ENCODE measurements around the gene ARPC1A. TPM values are rescaled to one million over a fixed set of nuclear protein-coding genes. Genes with fewer than 3 reads are reported as not detected.
"Not testable (repeated sequence)": the region's sequence is repeated elsewhere in the genome, so short reads cannot be mapped to it uniquely, and the experiment has no call there.

The ARPC1A gene
- total RNA-seq, 8 experiments from 2014 or later, result 82.9 to 171 (median 106) TPM

DNA sequence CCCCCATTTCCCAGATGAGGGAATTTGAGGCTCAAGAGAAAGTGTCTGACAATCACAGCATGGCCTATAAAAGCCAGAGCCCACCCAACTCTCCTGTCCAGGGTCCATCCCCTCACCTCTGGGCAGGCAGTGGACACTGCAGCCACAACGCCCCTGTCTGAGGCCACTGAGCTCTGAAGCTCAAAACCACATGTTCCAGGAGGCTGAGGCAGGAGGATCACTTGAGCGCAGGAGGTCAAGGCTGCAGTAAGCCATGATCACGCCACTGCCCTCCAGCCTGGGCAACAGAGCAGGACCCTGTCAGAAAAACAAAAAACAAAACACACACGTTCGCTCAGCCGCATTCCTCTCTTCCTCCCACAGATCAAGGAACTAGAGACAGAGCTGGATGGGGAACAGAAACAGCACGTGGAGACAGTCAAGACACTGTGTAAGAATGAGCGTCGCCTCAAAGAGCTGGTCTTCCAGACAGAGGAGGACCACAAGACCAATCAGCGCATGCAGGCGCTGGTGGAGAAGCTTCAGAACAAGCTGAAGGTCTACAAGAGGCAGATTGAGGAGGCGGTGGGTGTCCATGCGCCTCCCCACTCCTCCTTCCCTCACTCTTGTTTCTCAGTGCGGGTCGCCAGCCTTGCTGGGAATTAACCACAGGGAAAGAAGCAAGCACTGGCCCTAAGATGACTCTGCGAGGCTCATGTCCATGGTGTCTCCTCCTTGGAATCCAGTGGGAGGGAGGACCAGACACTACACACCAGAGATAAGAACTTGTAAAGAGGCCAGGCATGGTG is 20.0 kb upstream of the ARPC1A start:
- in situ Hi-C loops (cut with MboI; ENCODE audit: low pct_unique_long_range_greater_than_20kb in 2 of 9, low sequenced_read_pairs in 9 of 9, unreplicated experiment in 9 of 9), result loop anchor here in 4 of 9 experiments (25.0 kb wide), 1 partner anchor 268 kb away; no protein-coding TSS in a partner anchor
- WGBS, 10 experiments, result 79 to 92% (median 84%) methylated on average over 2 to 8 of the region's 16 CpGs; no CpG with 5 or more reads in 3 of the 10 experiments
- H3K27ac ChIP-seq, result no peak overlapping the region
- no peak overlapping the region for H3K4me3 ChIP-seq
- no peak for ATAC-seq (replicated peaks in 6 of 8)
- H3K4me1 ChIP-seq (replicated peaks in 1 of 2), result no peaks in the 10 kb centered on the region

DNA sequence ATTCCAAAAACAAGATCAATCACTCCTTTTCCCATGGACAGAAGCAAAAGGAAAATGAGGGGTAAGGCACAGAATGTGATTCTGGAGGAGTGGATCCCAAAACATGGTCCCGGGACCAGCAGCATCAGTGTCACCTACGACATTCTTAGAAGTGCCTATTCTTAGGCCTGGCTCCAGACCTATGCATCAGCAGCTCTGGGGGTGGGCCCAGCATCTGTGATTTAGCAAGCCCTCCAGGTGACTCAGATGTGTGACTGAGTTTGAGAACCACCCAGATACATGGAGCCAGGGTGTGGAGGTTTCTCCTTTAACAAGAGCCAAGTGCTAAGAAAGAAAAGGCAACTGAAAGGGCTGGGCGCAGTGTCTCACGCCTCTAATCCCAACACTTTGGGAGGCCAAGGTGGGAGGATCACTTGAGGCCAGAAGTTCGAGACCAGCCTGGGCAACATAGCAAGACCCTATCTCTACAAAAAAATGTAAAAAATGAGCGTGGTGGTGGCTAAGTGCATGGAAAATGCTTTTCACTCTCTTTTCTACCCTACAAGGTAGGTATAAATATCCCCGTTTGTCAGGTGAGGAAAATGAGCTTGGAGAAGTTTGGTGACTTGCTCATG is 17.1 kb upstream of the ARPC1A start:
- 28 to 100% (median 83%) methylated on average over 1 to 4 of the region's 7 CpGs; no CpG with 5 or more reads in 1 of the 10 experiments for WGBS, 10 experiments
- ATAC-seq (replicated peaks in 6 of 8), result peak in 1 of 8 experiments; percentile 75
- no peak overlapping the region for H3K4me3 ChIP-seq
- in situ Hi-C loops (cut with MboI; ENCODE audit: low pct_unique_long_range_greater_than_20kb in 2 of 9, low sequenced_read_pairs in 9 of 9, unreplicated experiment in 9 of 9), result loop anchor here in 4 of 9 experiments (25.0 kb wide), 1 partner anchor 271 kb away; no protein-coding TSS in a partner anchor
- H3K4me1 ChIP-seq (replicated peaks in 1 of 2), result no peaks in the 10 kb centered on the region
- H3K27ac ChIP-seq, result no peak overlapping the region

GRCh38 chr7:99309111-99309510 is 16.6 kb upstream of the ARPC1A start:
- 67 to 97% (median 94%) methylated on average over 1 to 7 of the region's 7 CpGs; no CpG with 5 or more reads in 2 of the 10 experiments for WGBS, 10 experiments
- Histone ChIP-seq H3K27ac (no peak overlapping the region), H3K4me1 (replicated peaks in 1 of 2) (no peaks in the 10 kb centered on the region), H3K4me3 (no peak overlapping the region)
- no peak for ATAC-seq (replicated peaks in 6 of 8)
- in situ Hi-C loops (cut with MboI; ENCODE audit: low pct_unique_long_range_greater_than_20kb in 2 of 9, low sequenced_read_pairs in 9 of 9, unreplicated experiment in 9 of 9), result loop anchor here in 4 of 9 experiments (25.0 kb wide), 1 partner anchor 272 kb away; no protein-coding TSS in a partner anchor

GRCh38 chr7:99310004-99310403 is 15.7 kb upstream of the ARPC1A start:
- in situ Hi-C loops (cut with MboI; ENCODE audit: low pct_unique_long_range_greater_than_20kb in 2 of 9, low sequenced_read_pairs in 9 of 9, unreplicated experiment in 9 of 9), result loop anchor here in 5 of 9 experiments (10.0 to 25.0 kb wide), 2 partner anchors 265 to 273 kb away; no protein-coding TSS in a partner anchor

GRCh38 chr7:99311702-99312101 is 14.0 kb upstream of the ARPC1A start:
- no peak overlapping the region for H3K4me3 ChIP-seq
- in situ Hi-C loops (cut with MboI; ENCODE audit: low pct_unique_long_range_greater_than_20kb in 2 of 9, low sequenced_read_pairs in 9 of 9, unreplicated experiment in 9 of 9), result loop anchor here in 5 of 9 experiments (10.0 to 25.0 kb wide), 2 partner anchors 267 to 274 kb away; no protein-coding TSS in a partner anchor
- WGBS, 10 experiments, result 50 to 100% (median 88%) methylated on average over 1 to 9 of the region's 9 CpGs; no CpG with 5 or more reads in 1 of the 10 experiments
- H3K27ac ChIP-seq, result no peak overlapping the region
- no peaks in the 10 kb centered on the region for H3K4me1 ChIP-seq (replicated peaks in 1 of 2)
- ATAC-seq (replicated peaks in 6 of 8), result no peak

More at GRCh38 chr7:99310004-99310403, 15.7 kb upstream of the ARPC1A start:
- WGBS, 10 experiments, result 56 to 100% (median 89%) methylated on average over 2 to 4 of the region's 4 CpGs; no CpG with 5 or more reads in 2 of the 10 experiments
- H3K4me1 ChIP-seq (replicated peaks in 1 of 2), result no peaks in the 10 kb centered on the region
- H3K4me3 ChIP-seq, result no peak overlapping the region
- no peak overlapping the region for H3K27ac ChIP-seq
- ATAC-seq (replicated peaks in 6 of 8), result no peak

GRCh38 chr7:99312316-99313203 is 13.1 kb upstream of the ARPC1A start:
- Histone ChIP-seq H3K27ac (no peak overlapping the region), H3K4me1 (replicated peaks in 1 of 2) (no peaks in the 10 kb centered on the region), H3K4me3 (no peak overlapping the region)
- ATAC-seq (replicated peaks in 6 of 8), result peak in 3 of 8 experiments; percentile 65 to 76 (median 69)
- in situ Hi-C loops (cut with MboI; ENCODE audit: low pct_unique_long_range_greater_than_20kb in 2 of 9, low sequenced_read_pairs in 9 of 9, unreplicated experiment in 9 of 9), result loop anchor here in 5 of 9 experiments (10.0 to 25.0 kb wide), 2 partner anchors 268 to 275 kb away; no protein-coding TSS in a partner anchor
- 0 to 100% (median 40%) methylated on average over 1 to 6 of the region's 16 CpGs; no CpG with 5 or more reads in 2 of the 10 experiments for WGBS, 10 experiments

DNA sequence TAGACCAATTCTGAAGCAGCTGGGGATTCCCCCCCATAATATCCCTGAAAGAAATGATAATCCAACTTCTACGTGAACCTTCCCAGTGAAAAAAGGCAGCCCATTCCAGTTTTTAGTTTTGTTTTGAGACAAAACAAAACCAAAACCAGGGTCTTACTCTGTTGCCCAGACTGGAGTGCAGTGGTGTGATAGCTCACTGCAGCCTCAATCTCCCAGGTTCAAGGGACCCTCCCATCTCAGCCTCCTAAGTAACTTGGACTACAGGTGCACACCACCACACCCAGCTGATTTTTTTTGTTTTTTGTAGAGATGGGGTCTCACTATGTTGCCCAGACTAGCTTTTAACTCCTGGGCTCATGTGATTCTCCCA is 12.5 kb upstream of the ARPC1A start:
- no peak for ATAC-seq (replicated peaks in 6 of 8)
- H3K4me1 ChIP-seq (replicated peaks in 1 of 2), result no peaks in the 10 kb centered on the region
- in situ Hi-C loops (cut with MboI; ENCODE audit: low pct_unique_long_range_greater_than_20kb in 2 of 9, low sequenced_read_pairs in 9 of 9, unreplicated experiment in 9 of 9), result loop anchor here in 5 of 9 experiments (10.0 to 25.0 kb wide), 2 partner anchors 268 to 276 kb away; no protein-coding TSS in a partner anchor
- no peak overlapping the region for H3K4me3 ChIP-seq
- 75 to 100% (median 80%) methylated on average over 1 of the region's 1 CpG; no CpG with 5 or more reads in 6 of the 10 experiments for WGBS, 10 experiments
- H3K27ac ChIP-seq, result no peak overlapping the region

DNA sequence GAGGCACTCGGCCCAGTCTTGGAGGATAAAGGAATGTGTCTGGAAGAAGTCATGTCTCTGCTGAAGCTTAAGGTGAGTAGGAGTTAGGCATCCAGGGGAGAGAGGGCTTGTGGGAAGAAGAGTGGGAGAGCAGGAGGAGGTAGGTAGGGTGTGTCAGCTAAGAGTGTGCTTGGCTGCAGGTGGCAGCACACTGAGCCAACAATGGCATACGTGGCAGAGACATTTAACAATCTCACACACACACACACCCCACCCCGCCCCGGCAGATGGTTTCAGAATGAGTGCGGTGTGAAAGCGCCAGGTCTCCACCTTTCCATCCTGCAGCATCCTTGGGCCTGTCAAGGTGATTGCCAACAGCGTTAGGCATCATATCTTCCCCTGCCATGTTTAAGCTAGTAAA is 11.2 kb upstream of the ARPC1A start:
- H3K4me1 ChIP-seq (replicated peaks in 1 of 2), result no peaks in the 10 kb centered on the region
- H3K4me3 ChIP-seq, result no peak overlapping the region
- ATAC-seq (replicated peaks in 6 of 8), result no peak
- 38 to 100% (median 67%) methylated on average over 1 to 6 of the region's 7 CpGs; no CpG with 5 or more reads in 5 of the 10 experiments for WGBS, 10 experiments
- no peak overlapping the region for H3K27ac ChIP-seq
- in situ Hi-C loops (cut with MboI; ENCODE audit: low pct_unique_long_range_greater_than_20kb in 2 of 9, low sequenced_read_pairs in 9 of 9, unreplicated experiment in 9 of 9), result loop anchor here in 5 of 9 experiments (10.0 to 25.0 kb wide), 2 partner anchors 270 to 277 kb away; no protein-coding TSS in a partner anchor

DNA sequence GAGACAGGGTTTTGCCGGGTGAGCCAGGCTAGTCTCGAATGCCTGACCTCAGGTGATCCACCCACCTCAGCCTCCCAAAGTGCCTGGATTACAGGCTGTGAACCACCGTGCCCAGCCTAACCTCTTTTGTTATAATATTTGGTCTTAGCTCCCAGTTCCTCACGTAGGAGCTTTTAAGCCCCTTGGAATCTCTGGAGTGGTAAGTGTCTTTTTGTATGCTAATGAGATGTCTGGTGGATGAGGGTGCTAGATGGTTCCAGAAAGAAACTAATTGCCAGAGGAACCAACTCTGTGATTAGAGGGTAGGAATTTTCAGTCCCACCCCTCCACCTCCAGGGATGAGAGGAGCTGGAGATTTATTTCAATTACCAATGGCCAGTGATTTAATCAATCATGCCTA is 5.3 kb upstream of the ARPC1A start:
- H3K27ac ChIP-seq, result no peak overlapping the region

GRCh38 chr7:99322659-99323058 is 3.0 kb upstream of the ARPC1A start:
- in situ Hi-C loops (cut with MboI; ENCODE audit: low pct_unique_long_range_greater_than_20kb in 2 of 9, low sequenced_read_pairs in 9 of 9, unreplicated experiment in 9 of 9), result loop anchor here in 4 of 9 experiments (25.0 kb wide), 1 partner anchor 285 kb away; no protein-coding TSS in a partner anchor
- H3K4me3 ChIP-seq; H3K27ac ChIP-seq; ATAC-seq (replicated peaks in 6 of 8): not testable (repeated sequence)
- WGBS, 10 experiments, result 92 to 100% (median 100%) methylated on average over 1 to 2 of the region's 6 CpGs; no CpG with 5 or more reads in 4 of the 10 experiments
- H3K4me1 ChIP-seq (replicated peaks in 1 of 2), result peaks cover 5 to 24% of the 10 kb centered on the region in 2 donors

More for the DNA sequence above, 5.3 kb upstream of the ARPC1A start:
- in situ Hi-C loops (cut with MboI; ENCODE audit: low pct_unique_long_range_greater_than_20kb in 2 of 9, low sequenced_read_pairs in 9 of 9, unreplicated experiment in 9 of 9), result loop anchor here in 4 of 9 experiments (25.0 kb wide), 1 partner anchor 283 kb away; no protein-coding TSS in a partner anchor
- Histone ChIP-seq H3K4me3 (no peak overlapping the region), H3K4me1 (replicated peaks in 1 of 2) (peaks cover 5 to 13% of the 10 kb centered on the region in 2 donors)
- no peak for ATAC-seq (replicated peaks in 6 of 8)
- WGBS, 10 experiments, result 10 to 80% (median 80%) methylated on average over 1 to 3 of the region's 4 CpGs; no CpG with 5 or more reads in 7 of the 10 experiments

DNA sequence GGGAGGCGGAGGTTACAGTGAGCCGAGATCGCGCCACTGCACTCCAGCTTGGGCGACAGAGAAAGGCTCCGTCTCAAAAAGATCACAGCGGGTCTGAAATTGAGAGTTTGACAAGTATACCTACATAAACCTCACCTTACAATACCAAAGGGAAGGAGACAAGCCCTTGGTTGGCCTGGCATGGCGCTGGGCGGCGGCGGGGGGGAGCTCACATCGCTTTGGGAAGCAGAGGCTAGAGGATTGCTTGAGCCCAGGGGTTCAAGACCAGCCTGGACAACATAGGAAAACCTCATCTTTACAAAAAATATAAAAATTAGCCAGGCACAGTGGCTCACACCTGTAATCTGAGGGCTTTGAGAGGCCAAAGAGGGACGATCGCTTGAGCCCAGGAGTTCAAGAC is 1.1 kb upstream of the ARPC1A start:
- in situ Hi-C loops (cut with MboI; ENCODE audit: low pct_unique_long_range_greater_than_20kb in 2 of 9, low sequenced_read_pairs in 9 of 9, unreplicated experiment in 9 of 9), result loop anchor here in 4 of 9 experiments (25.0 kb wide), 1 partner anchor 287 kb away; no protein-coding TSS in a partner anchor
- 91 to 100% (median 100%) methylated on average over 1 to 5 of the region's 14 CpGs; no CpG with 5 or more reads in 5 of the 10 experiments for WGBS, 10 experiments
- Histone ChIP-seq H3K27ac (no peak overlapping the region), H3K4me1 (replicated peaks in 1 of 2) (peaks cover 5 to 24% of the 10 kb centered on the region in 2 donors), H3K4me3 (peak overlapping the region; percentile 84 to 99 (median 98))
- no peak for ATAC-seq (replicated peaks in 6 of 8)
